Astrocyte of the cerebellum (primary cell): ENCODE data around the gene ARID1B.

Source experiments
- DNase-seq: peaks from one replicate; pipeline ENCODE4 v3.0.0-alpha.2; 2011; ENCODE audit warnings: low read depth
- H3K4me3 ChIP-seq: 2 replicates; pipeline ENCODE4 v1.5.1; 2011; ENCODE audit warnings: mild to moderate bottlenecking, low read depth, low read length, moderate library complexity
- in situ Hi-C: cut with HindIII; loops from 2 replicates; pipeline ENCODE4 v1.10.0; 2017; ENCODE audit warnings: low sequenced_read_pairs
- TF ChIP-seq, protein P1 (sequence below): IDR thresholded peaks from 2 replicates; pipeline ENCODE4 v1.5.1; 2012; ENCODE audit warnings: low read length, low read depth, moderate library complexity, mild to moderate bottlenecking; ENCODE audit errors: missing control alignments

ARID1B gene

DNA sequence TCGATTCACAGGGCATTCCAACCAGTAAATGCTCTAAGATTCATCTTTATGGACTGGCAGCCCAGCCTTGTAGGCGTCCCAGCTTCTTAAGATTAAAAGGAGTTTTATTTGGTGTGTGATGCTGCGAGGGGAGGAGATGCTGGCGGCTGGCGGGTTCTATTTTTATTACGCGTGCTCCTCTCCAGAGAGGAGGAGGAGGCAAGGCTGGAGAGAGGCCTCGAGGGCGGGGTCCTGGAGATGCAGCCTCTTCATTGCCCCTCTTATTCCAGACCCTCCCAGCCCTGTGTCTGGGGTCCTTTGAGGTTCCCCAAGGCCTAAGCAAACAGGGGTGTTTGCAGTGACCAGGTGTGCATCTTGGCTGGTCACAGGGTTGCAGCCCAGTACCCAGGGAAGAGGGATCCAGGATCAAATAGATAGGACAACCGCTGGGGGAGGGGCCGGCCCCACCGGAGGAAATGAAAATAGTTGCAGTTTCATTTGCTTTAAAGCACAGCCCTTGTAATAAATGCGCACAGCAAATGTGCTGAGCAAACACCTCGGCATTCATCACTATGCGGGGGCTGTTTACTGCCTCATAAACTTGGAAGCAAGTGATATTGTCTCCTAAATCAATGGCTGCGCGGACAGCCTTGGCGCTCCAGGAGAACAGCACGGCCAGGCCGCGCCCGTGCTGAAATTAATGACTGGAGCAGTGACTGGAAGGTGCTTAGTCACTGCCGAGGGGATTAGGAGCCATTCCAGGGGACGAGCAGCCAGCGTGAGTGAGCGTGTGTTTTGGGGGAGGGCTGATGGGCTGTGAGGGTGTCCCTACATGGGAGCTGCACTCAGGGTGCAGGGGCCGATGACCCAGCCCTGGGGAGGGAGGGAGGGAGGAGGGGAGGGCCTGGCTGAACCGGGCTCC is 463.1 kb downstream of the ARID1B start:
- no peak for DNase-seq
- H3K4me3 ChIP-seq = peak overlapping the region; percentile 2
- TF ChIP-seq, protein P1, sequence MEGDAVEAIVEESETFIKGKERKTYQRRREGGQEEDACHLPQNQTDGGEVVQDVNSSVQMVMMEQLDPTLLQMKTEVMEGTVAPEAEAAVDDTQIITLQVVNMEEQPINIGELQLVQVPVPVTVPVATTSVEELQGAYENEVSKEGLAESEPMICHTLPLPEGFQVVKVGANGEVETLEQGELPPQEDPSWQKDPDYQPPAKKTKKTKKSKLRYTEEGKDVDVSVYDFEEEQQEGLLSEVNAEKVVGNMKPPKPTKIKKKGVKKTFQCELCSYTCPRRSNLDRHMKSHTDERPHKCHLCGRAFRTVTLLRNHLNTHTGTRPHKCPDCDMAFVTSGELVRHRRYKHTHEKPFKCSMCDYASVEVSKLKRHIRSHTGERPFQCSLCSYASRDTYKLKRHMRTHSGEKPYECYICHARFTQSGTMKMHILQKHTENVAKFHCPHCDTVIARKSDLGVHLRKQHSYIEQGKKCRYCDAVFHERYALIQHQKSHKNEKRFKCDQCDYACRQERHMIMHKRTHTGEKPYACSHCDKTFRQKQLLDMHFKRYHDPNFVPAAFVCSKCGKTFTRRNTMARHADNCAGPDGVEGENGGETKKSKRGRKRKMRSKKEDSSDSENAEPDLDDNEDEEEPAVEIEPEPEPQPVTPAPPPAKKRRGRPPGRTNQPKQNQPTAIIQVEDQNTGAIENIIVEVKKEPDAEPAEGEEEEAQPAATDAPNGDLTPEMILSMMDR = no peak
- in situ Hi-C loops = no loop called here

DNA sequence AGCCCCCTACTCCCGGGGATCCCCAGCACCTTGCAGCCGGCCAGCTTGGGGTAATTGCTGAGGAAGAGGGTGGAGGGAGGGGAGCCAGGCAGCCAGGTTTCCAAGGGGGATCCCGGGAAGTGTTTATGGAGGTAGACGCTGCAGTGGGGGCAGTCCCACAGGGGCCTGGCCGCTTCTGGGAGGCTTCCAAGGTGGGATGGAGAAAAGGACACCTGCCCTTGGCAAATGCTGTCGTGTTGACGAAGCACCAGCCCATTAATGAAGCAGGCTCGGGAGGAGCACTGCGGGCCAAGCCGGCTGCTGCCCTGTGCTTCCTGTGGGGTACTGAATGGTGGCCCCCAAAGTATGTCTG is 463.8 kb downstream of the ARID1B start:
- TF ChIP-seq, protein P1 = no peak
- H3K4me3 ChIP-seq = no peak overlapping the region
- in situ Hi-C loops = no loop called here
- no peak for DNase-seq

DNA sequence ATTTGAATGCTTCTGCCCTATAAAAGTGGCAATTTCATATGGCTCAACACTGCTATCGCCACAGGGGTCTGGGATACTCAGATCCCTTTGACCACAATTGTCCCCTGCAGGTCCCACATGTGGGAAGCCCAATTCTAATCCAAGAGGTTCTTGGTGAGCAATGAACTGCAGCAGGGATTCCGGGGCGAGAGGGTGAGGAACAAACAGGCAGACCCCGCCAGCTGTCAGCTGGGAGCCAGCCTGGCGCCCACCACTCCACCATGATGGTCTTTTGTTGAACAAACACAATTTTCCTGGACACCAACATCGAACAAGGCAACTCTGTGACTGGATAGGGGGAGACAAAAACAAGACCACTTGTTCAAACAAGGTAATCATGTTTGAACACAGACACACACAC is 465.6 kb downstream of the ARID1B start:
- TF ChIP-seq, protein P1 = no peak
- DNase-seq = no peak
- in situ Hi-C loops = no loop called here
- H3K4me3 ChIP-seq = no peak overlapping the region

DNA sequence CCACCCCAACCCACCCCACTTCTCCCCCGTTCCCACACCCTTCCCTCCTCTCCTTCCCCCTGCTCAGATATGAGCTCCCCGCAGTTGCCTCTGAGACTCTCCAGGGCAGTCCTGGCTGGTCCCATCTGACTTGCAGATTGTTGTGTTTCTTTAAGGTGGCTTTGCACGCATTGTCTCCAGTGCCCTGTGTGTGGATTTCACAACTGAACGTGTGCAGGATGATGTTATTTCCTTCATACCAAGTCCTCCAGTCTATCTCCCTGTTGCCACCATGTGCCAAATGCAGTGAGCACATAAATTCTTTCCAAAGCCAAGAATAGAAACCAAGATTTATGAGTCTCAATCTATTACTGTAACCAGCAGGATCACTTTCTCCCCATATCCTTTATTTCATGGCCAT is 467.0 kb downstream of the ARID1B start:
- TF ChIP-seq, protein P1 = no peak
- in situ Hi-C loops = no loop called here
- no peak overlapping the region for H3K4me3 ChIP-seq
- no peak for DNase-seq

DNA sequence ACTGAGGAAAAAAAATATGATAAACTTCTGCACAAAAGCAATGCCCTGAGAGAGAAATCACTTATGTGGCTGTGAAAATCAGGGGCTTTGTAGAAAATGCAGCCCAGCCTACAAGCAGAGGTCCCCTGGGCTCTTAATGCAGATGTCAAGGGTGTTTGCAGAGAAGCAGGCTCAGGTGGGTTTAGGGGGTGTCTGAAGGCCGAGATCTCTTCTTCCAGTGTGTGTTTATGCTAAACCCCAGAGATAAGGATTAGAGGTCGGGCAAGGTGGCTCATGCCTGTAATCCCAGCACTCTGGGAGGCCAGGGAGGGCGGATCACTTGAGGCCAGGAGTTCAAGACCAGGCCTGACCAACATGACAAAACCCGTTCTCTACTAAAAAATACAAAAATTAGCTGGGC is 467.6 kb downstream of the ARID1B start:
- TF ChIP-seq, protein P1 = no peak
- in situ Hi-C loops = no loop called here
- no peak overlapping the region for H3K4me3 ChIP-seq
- no peak for DNase-seq

DNA sequence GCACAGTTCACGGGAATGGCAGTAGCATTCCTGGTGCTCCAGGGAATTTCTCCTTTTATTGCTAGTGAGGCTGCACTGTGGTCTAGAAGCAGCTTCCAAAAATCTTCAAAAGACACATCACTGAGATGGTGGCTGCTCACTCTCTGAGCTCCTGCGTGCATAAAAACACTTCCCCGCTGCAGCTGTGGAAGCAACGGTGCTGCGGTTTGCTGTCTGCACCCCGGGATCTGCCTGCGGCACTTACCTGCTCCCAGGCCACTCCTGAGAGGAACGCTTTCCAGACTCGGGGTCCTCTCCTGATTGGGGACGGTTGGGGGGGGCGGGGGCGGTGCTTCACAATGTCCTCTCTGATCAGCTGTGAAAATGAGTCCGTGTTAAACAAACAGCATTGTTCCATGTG is 468.3 kb downstream of the ARID1B start:
- no peak overlapping the region for H3K4me3 ChIP-seq
- DNase-seq = no peak
- in situ Hi-C loops = no loop called here
- TF ChIP-seq, protein P1 = no peak
